ENCODE data around the gene CLCN1. TPM values are rescaled to one million over a fixed set of nuclear protein-coding genes. Genes with fewer than 3 reads are reported as not detected.

CLCN1 gene
- total RNA-seq, 1 experiment from 2014 or later: not detected

GRCh38 chr7:143341842-143342241 is 25.9 kb downstream of the CLCN1 start:
- TF ChIP-seq CTCF (conservative IDR thresholded peaks at IDR 0.05; ENCODE audit: low read depth, low read length): no peak
- TF ChIP-seq EZH2 (IDR thresholded peaks at IDR 0.05; ENCODE audit: borderline replicate concordance, low read depth, low read length, poor library complexity, severe bottlenecking): no peak
- H3K27me3 ChIP-seq (replicated peaks; ENCODE audit: insufficient read depth, low read depth, low read length, poor library complexity): peaks cover 25% of the 10 kb centered on the region
- intact Hi-C loops (cut with micrococcal nuclease; ENCODE audit: unreplicated experiment): loop anchor here (2.0 kb wide), 1 partner anchor 21 kb away; no protein-coding TSS in a partner anchor
- no peaks in the 10 kb centered on the region for H3K9me3 ChIP-seq (ENCODE audit: low read depth, low read length, poor library complexity, severe bottlenecking)
- H3K4me3 ChIP-seq (ENCODE audit: low read depth, low read length, poor library complexity, severe bottlenecking): no peak overlapping the region
- no TSS peak for BruUV-seq (replicated peaks)
- H3K36me3 ChIP-seq (ENCODE audit: insufficient read depth, low read length, poor library complexity, severe bottlenecking): no peaks in the 10 kb centered on the region
- H3K27ac ChIP-seq (ENCODE audit: low read depth, low read length, poor library complexity, severe bottlenecking): no peak overlapping the region
- CTCF ChIA-PET: no interaction called here
- POLR2A ChIA-PET (ENCODE audit: low non-redundant PET): no interaction called here
- DNase-seq (ENCODE audit: low spot score): no peak
- H3K4me1 ChIP-seq (ENCODE audit: insufficient read depth, low read length, poor library complexity, severe bottlenecking): no peaks in the 10 kb centered on the region

GRCh38 chr7:143343596-143343995 is 27.7 kb downstream of the CLCN1 start:
- Histone ChIP-seq H3K4me3 (ENCODE audit: low read depth, low read length, poor library complexity, severe bottlenecking) (no peak overlapping the region), H3K4me1 (ENCODE audit: insufficient read depth, low read length, poor library complexity, severe bottlenecking) (no peaks in the 10 kb centered on the region), H3K27ac (ENCODE audit: low read depth, low read length, poor library complexity, severe bottlenecking) (no peak overlapping the region), H3K27me3 (replicated peaks; ENCODE audit: insufficient read depth, low read depth, low read length, poor library complexity) (peaks cover 30% of the 10 kb centered on the region), H3K9me3 (ENCODE audit: low read depth, low read length, poor library complexity, severe bottlenecking) (no peaks in the 10 kb centered on the region), H3K36me3 (ENCODE audit: insufficient read depth, low read length, poor library complexity, severe bottlenecking) (no peaks in the 10 kb centered on the region)
- intact Hi-C loops (cut with micrococcal nuclease; ENCODE audit: unreplicated experiment): loop anchor here (2.0 kb wide), 1 partner anchor 23 kb away; no protein-coding TSS in a partner anchor
- ChIA-PET POLR2A (ENCODE audit: low non-redundant PET) (no interaction called here), CTCF (no interaction called here)
- no peak for DNase-seq (ENCODE audit: low spot score)
- no TSS peak for BruUV-seq (replicated peaks)
- no peak for TF ChIP-seq EZH2 (IDR thresholded peaks at IDR 0.05; ENCODE audit: borderline replicate concordance, low read depth, low read length, poor library complexity, severe bottlenecking)
- no peak for TF ChIP-seq CTCF (conservative IDR thresholded peaks at IDR 0.05; ENCODE audit: low read depth, low read length)

DNA sequence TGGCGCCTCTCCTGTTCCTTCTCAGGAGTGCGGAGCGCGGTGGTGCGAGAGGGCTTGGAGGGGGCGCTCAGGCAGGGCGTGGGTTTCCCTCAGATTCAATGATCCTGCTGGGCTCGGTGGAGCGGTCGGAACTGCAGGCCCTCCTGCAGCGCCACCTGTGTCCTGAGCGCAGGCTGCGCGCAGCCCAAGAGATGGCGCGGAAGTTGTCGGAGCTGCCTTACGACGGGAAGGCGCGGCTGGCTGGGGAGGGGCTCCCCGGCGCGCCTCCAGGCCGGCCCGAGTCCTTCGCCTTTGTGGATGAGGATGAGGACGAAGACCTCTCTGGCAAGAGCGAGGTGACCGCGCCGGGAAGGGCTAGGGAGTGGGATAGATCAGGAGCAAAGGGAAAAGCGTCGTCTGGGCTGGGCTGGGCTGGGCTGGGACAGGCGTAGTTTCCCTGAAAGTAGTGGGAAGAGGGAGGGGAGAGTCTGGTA is 29.6 kb downstream of the CLCN1 start:
- no TSS peak for BruUV-seq (replicated peaks)
- peaks cover 25% of the 10 kb centered on the region for H3K27me3 ChIP-seq (replicated peaks; ENCODE audit: insufficient read depth, low read depth, low read length, poor library complexity)
- H3K9me3 ChIP-seq (ENCODE audit: low read depth, low read length, poor library complexity, severe bottlenecking): no peaks in the 10 kb centered on the region
- POLR2A ChIA-PET (ENCODE audit: low non-redundant PET): interaction anchor here (0.5 kb wide), 1 partner anchor 60 kb away, joined by 5 read pairs; no protein-coding TSS in a partner anchor
- H3K36me3 ChIP-seq (ENCODE audit: insufficient read depth, low read length, poor library complexity, severe bottlenecking): no peaks in the 10 kb centered on the region
- TF ChIP-seq EZH2 (IDR thresholded peaks at IDR 0.05; ENCODE audit: borderline replicate concordance, low read depth, low read length, poor library complexity, severe bottlenecking) (no peak), CTCF (conservative IDR thresholded peaks at IDR 0.05; ENCODE audit: low read depth, low read length) (peak; percentile 58)
- no peaks in the 10 kb centered on the region for H3K4me1 ChIP-seq (ENCODE audit: insufficient read depth, low read length, poor library complexity, severe bottlenecking)
- no peak overlapping the region for H3K4me3 ChIP-seq (ENCODE audit: low read depth, low read length, poor library complexity, severe bottlenecking)
- intact Hi-C loops (cut with micrococcal nuclease; ENCODE audit: unreplicated experiment): no loop called here
- no peak overlapping the region for H3K27ac ChIP-seq (ENCODE audit: low read depth, low read length, poor library complexity, severe bottlenecking)
- CTCF ChIA-PET: no interaction called here
- peak; percentile 26 for DNase-seq (ENCODE audit: low spot score)

All from A673 (cell line).